ENCODE data around the gene C5orf52.
"Not testable (repeated sequence)": the region's sequence is repeated elsewhere in the genome, so short reads cannot be mapped to it uniquely, and the experiment has no call there.

Gene C5orf52

GRCh38 chr5:157727858-157728257, 56.5 kb downstream of the C5orf52 start:
- DNase-seq, result not testable (repeated sequence)
